GOT3 (cell line): Measurements from ENCODE around the gene CFAP54.

Experiments used
- DNase-seq: peaks from one replicate; lab custom pipeline; 2025; ENCODE audit warnings: mixed read lengths; lab: John Stamatoyannopoulos, UW

Gene CFAP54

GRCh38 chr12:96822641-96823040 is 333.3 kb downstream of the CFAP54 start:
- DNase-seq: no peak

- DNase-seq: no peak
These were observed 334.9 kb downstream of the CFAP54 start for GRCh38 chr12:96824074-96824837.

GRCh38 chr12:96824838-96825236 is 335.5 kb downstream of the CFAP54 start:
- DNase-seq: no peak

- no peak for DNase-seq
These were observed 338.9 kb downstream of the CFAP54 start for GRCh38 chr12:96828169-96828789.

- no peak for DNase-seq
These were observed 340.0 kb downstream of the CFAP54 start for GRCh38 chr12:96829354-96829753.

GRCh38 chr12:96831346-96831745 is 342.0 kb downstream of the CFAP54 start:
- DNase-seq: no peak

GRCh38 chr12:96846293-96846692 is 356.9 kb downstream of the CFAP54 start:
- no peak for DNase-seq

- no peak for DNase-seq
These were observed 361.3 kb downstream of the CFAP54 start for GRCh38 chr12:96850676-96851075.

- no peak for DNase-seq
These were observed 368.8 kb downstream of the CFAP54 start for GRCh38 chr12:96858162-96858561.

GRCh38 chr12:96861656-96862055 is 372.3 kb downstream of the CFAP54 start:
- DNase-seq: no peak

- no peak for DNase-seq
These were observed 372.9 kb downstream of the CFAP54 start for GRCh38 chr12:96862326-96862725.

GRCh38 chr12:96864335-96864734 is 375.0 kb downstream of the CFAP54 start:
- no peak for DNase-seq

GRCh38 chr12:96866801-96867590 is 377.6 kb downstream of the CFAP54 start:
- no peak for DNase-seq

GRCh38 chr12:96870946-96871345 is 381.6 kb downstream of the CFAP54 start:
- DNase-seq: no peak

- no peak for DNase-seq
These were observed 383.6 kb downstream of the CFAP54 start for GRCh38 chr12:96872961-96873360.

GRCh38 chr12:96874211-96874610 is 384.8 kb downstream of the CFAP54 start:
- no peak for DNase-seq

- DNase-seq: no peak
These were observed 387.6 kb downstream of the CFAP54 start for GRCh38 chr12:96876966-96877365.

- no peak for DNase-seq
These were observed 389.3 kb downstream of the CFAP54 start for GRCh38 chr12:96878704-96879103.

- DNase-seq: no peak
These were observed 389.9 kb downstream of the CFAP54 start for GRCh38 chr12:96879301-96879700.

GRCh38 chr12:96880220-96880619 is 390.8 kb downstream of the CFAP54 start:
- DNase-seq: no peak

- DNase-seq: no peak
These were observed 392.2 kb downstream of the CFAP54 start for GRCh38 chr12:96881608-96882007.

- DNase-seq: no peak
These were observed 393.5 kb downstream of the CFAP54 start for GRCh38 chr12:96882862-96883261.

- DNase-seq: no peak
These were observed 394.2 kb downstream of the CFAP54 start for GRCh38 chr12:96883571-96883970.
